Smooth muscle cell (in vitro differentiated cells): Measurements from ENCODE around the gene HDAC4. TPM values are rescaled to one million over a fixed set of nuclear protein-coding genes. Genes with fewer than 3 reads are reported as not detected.

Experiments used
- DNase-seq: peaks from one replicate; lab custom pipeline; 2025; ENCODE audit not compliant: unreplicated experiment; lab: John Stamatoyannopoulos, UW
- H2AFZ ChIP-seq: fragments of 200-600 bp; sonication (generic); 2 replicates; pipeline ENCODE4 v1.6.0; 2016; ENCODE audit warnings: antibody characterized with exemption, low read depth, mild to moderate bottlenecking
- H3F3A ChIP-seq: fragments of 200-600 bp; sonication (generic); 2 replicates; pipeline ENCODE4 v1.6.0; 2017; ENCODE audit warnings: antibody characterized with exemption, low read depth
- H3K27ac ChIP-seq: fragments of 200-600 bp; sonication (generic); 2 replicates; pipeline ENCODE4 v1.5.1; 2016; ENCODE audit warnings: low read depth, mild to moderate bottlenecking
- H3K27me3 ChIP-seq: fragments of 200-600 bp; sonication (generic); 2 replicates; pipeline ENCODE4 v1.6.1; 2016; ENCODE audit warnings: low read depth, mild to moderate bottlenecking
- H3K36me3 ChIP-seq: fragments of 200-600 bp; sonication (generic); 2 replicates; pipeline ENCODE4 v1.5.1; 2016; ENCODE audit warnings: low read depth
- H3K4me1 ChIP-seq: fragments of 200-600 bp; sonication (generic); 2 replicates; pipeline ENCODE4 v1.5.1; 2016; ENCODE audit warnings: low read depth
- H3K4me2 ChIP-seq: fragments of 200-600 bp; sonication (generic); 2 replicates; pipeline ENCODE4 v1.6.0; 2016; ENCODE audit warnings: mild to moderate bottlenecking
- H3K4me3 ChIP-seq: fragments of 200-600 bp; sonication (generic); 2 replicates; pipeline ENCODE4 v1.5.1; 2016; ENCODE audit warnings: mild to moderate bottlenecking
- H3K79me2 ChIP-seq: fragments of 200-600 bp; sonication (generic); 2 replicates; pipeline ENCODE4 v1.6.0; 2016; ENCODE audit warnings: low read depth, mild to moderate bottlenecking
- H3K9ac ChIP-seq: fragments of 200-600 bp; sonication (generic); 2 replicates; pipeline ENCODE4 v1.6.0; 2016; ENCODE audit warnings: low read depth
- H3K9me3 ChIP-seq: fragments of 200-600 bp; sonication (generic); replicated peaks from 2 replicates; pipeline ENCODE4 v1.5.1; 2016; ENCODE audit warnings: low read depth
- H4K20me1 ChIP-seq: fragments of 200-600 bp; sonication (generic); 2 replicates; pipeline ENCODE4 v1.6.0; 2016; ENCODE audit warnings: low read depth
- CTCF ChIP-seq: fragments of 200-600 bp; sonication (generic); IDR thresholded peaks from 2 replicates; pipeline ENCODE4 v1.5.1; 2017; ENCODE audit warnings: borderline replicate concordance, mild to moderate bottlenecking, antibody characterized with exemption; ENCODE audit not compliant: insufficient read depth, poor library complexity, severe bottlenecking
- WGBS: methylation state at CpG from one replicate; pipeline ENCODE4 v1.1.7; 2016; ENCODE audit warnings: low lambda C conversion rate; 5-methylcytosine and 5-hydroxymethylcytosine counted together
- polyA plus RNA-seq: library from polyadenylated mRNA; unstranded; fragments of >200 nt; fragmentation: Nextera tagmentation; extraction: Ambion mirVana; gene quantifications from 2 replicates; pipeline ENCODE4 v1.2.1, GENCODE V29; 2016
- total RNA-seq: library from RNA; depleted of rRNA; stranded (reverse); fragments of >200 nt; gene quantifications from 2 replicates; pipeline ENCODE4 v1.2.3, GENCODE V29; 2014

Gene HDAC4
- total and polyA plus RNA-seq, 2 experiments from 2014 or later: 6.2 to 35.7 TPM

- DNase-seq: no peak
- WGBS: 93% methylated on average over 15 of the region's 15 CpGs
- no peak overlapping the region for H3K4me2 ChIP-seq
Measured at GRCh38 chr2:239053801-239054503, 346.9 kb downstream of the HDAC4 start.

GRCh38 chr2:239052798-239053665 lies 347.8 kb downstream of the HDAC4 start:
- no peak for DNase-seq
- no peaks in the 10 kb centered on the region for H3K79me2 ChIP-seq
- no peak overlapping the region for H3K4me3 ChIP-seq
- H4K20me1 ChIP-seq: no peaks in the 10 kb centered on the region
- H3K9me3 ChIP-seq: no peaks in the 10 kb centered on the region
- H2AFZ ChIP-seq: no peak overlapping the region
- no peaks in the 10 kb centered on the region for H3K27me3 ChIP-seq
- no peak overlapping the region for H3K27ac ChIP-seq
- H3K4me2 ChIP-seq: no peak overlapping the region
- no peak overlapping the region for H3K9ac ChIP-seq
- H3F3A ChIP-seq: no peaks in the 10 kb centered on the region
- H3K36me3 ChIP-seq: peaks cover 5% of the 10 kb centered on the region
- 97% methylated on average over 50 of the region's 51 CpGs for WGBS
- H3K4me1 ChIP-seq: no peaks in the 10 kb centered on the region
- TF ChIP-seq CTCF: no peak

More at GRCh38 chr2:239053801-239054503, 346.9 kb downstream of the HDAC4 start:
- TF ChIP-seq CTCF: no peak
- H3F3A ChIP-seq: no peaks in the 10 kb centered on the region
- no peaks in the 10 kb centered on the region for H3K9me3 ChIP-seq
- H2AFZ ChIP-seq: no peak overlapping the region
- no peak overlapping the region for H3K9ac ChIP-seq
- no peaks in the 10 kb centered on the region for H3K27me3 ChIP-seq
- no peak overlapping the region for H3K4me3 ChIP-seq
- H3K27ac ChIP-seq: no peak overlapping the region
- H4K20me1 ChIP-seq: no peaks in the 10 kb centered on the region
- H3K36me3 ChIP-seq: peaks cover 5% of the 10 kb centered on the region
- no peaks in the 10 kb centered on the region for H3K4me1 ChIP-seq
- H3K79me2 ChIP-seq: no peaks in the 10 kb centered on the region

- WGBS: 94% methylated on average over 19 of the region's 19 CpGs
- H3F3A ChIP-seq: no peaks in the 10 kb centered on the region
- H3K9ac ChIP-seq: no peak overlapping the region
- H3K4me2 ChIP-seq: no peak overlapping the region
- no peaks in the 10 kb centered on the region for H4K20me1 ChIP-seq
- H3K27me3 ChIP-seq: no peaks in the 10 kb centered on the region
- H3K9me3 ChIP-seq: no peaks in the 10 kb centered on the region
- H3K4me3 ChIP-seq: no peak overlapping the region
- no peaks in the 10 kb centered on the region for H3K79me2 ChIP-seq
- no peak for DNase-seq
- H2AFZ ChIP-seq: no peak overlapping the region
- H3K36me3 ChIP-seq: no peaks in the 10 kb centered on the region
- H3K4me1 ChIP-seq: no peaks in the 10 kb centered on the region
- no peak for TF ChIP-seq CTCF
- no peak overlapping the region for H3K27ac ChIP-seq
Measured at GRCh38 chr2:239051891-239052445, 348.9 kb downstream of the HDAC4 start.
